ENCODE results near the gene RAC3. TPM values are rescaled to one million over a fixed set of nuclear protein-coding genes. Genes with fewer than 3 reads are reported as not detected.

The RAC3 gene
- total and polyA plus RNA-seq, 2 of the 8 experiments (the other 6 are each of a cell fraction or from before 2014, with no cell fraction given) = 177 to 299 TPM

DNA sequence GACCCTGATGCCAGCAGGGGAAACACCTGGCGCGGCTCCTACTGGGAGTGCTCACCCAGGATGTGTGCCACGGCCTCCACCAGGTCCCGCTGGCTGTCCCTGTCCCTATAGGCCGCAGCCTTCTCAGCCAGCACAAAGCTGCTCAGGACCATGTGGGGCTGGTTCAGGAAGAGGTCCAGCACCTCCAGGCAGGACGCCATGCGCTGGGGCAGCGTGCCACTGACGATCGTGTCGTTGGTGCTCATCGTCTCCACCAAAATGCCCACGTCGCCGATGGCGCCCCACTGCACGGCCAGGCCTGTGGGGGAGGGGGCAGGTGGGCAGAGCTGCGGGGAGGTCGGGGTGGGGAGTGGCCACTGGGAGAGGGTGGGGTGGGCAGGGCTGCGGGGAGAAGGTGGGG lies 50.1 kb downstream of the RAC3 start (continued):
- TF ChIP-seq TAF1 (IDR thresholded peaks at IDR 0.05; ENCODE audit: low read depth, low read length) (no peak), SIN3A (conservative IDR thresholded peaks at IDR 0.05 in 1 of 2, IDR thresholded peaks at IDR 0.05 in 1 of 2; ENCODE audit: low read depth in 1 of 2, low read length in 2 of 2) (no peak), NRF1 (IDR thresholded peaks at IDR 0.05; ENCODE audit: low read depth, low read length) (no peak), SP2 (IDR thresholded peaks at IDR 0.05; ENCODE audit: low read length) (no peak), GTF2F1 (IDR thresholded peaks at IDR 0.05; ENCODE audit: borderline replicate concordance, low read depth, low read length) (no peak), NANOG (IDR thresholded peaks at IDR 0.05; ENCODE audit: insufficient read depth, low read depth, low read length, poor library complexity, severe bottlenecking) (no peak)

Data from H1 (cell line).